Occipital lobe (tissue), 2 donors: ENCODE results near the gene FUZ. TPM values are rescaled to one million over a fixed set of nuclear protein-coding genes. Genes with fewer than 3 reads are reported as not detected.
A peak's percentile ranks its signal among the peaks of the same experiment; 100 is the strongest.

ENCODE experiments used
- DNase-seq: peaks from one replicate; lab custom pipeline; 2025; lab: John Stamatoyannopoulos, UW
- total RNA-seq: library from RNA; depleted of rRNA; stranded (reverse); fragments of >200 nt; gene quantifications from one replicate; pipeline ENCODE4 v1.2.3, GENCODE V29; 2014

FUZ gene
- total RNA-seq, 1 donor from 2014 or later: 21.7 TPM

DNA sequence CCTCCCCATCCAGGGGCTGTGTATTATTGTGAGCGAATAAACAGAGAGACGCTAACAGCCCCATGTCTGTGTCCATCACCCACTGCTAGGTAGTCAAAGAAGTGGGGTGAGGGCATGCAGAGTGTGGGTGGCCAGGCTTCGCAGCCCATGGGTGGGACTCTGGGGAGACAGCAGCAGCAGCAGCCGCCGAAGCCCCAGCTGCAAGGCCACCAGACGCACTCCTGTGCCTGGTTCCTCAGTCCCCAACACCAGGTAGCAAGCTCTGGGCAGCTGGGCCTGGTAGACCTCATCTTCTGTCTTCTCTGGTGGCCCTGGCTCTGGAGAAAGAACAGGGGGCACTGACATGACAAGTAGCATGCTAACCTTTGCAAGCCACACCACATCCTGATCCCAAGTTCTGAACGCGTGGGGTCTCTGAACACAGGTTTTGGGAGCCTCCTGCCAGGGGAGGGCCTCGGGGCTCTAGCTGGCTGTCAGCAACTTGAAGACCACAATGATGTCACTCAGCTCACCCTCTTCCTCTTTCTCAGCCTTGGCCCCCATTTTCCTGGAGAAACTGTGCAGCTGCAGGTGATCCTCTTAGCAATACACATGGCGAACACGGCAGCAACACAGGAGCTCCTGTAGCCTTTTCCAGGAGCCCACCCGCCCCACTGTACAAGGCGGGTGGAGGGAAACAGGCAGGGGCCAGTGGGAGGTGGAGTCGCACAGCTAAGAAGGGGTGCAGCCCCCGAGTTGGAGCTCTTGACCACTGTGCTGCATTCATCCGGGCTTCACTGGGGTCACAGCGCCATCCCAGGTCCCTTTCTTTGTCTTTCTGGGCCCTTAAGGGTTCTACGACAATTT is 5.8 kb downstream of the FUZ start:
- DNase-seq: no peak

DNA sequence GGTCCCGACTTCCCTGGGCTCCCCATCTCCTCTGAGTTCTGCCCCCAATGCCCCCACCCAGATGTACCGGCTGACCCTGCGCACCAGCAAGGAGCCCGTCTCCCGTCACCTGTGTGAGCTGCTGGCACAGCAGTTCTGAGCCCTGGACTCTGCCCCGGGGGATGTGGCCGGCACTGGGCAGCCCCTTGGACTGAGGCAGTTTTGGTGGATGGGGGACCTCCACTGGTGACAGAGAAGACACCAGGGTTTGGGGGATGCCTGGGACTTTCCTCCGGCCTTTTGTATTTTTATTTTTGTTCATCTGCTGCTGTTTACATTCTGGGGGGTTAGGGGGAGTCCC is 6.5 kb downstream of the FUZ start:
- DNase-seq: no peak

DNA sequence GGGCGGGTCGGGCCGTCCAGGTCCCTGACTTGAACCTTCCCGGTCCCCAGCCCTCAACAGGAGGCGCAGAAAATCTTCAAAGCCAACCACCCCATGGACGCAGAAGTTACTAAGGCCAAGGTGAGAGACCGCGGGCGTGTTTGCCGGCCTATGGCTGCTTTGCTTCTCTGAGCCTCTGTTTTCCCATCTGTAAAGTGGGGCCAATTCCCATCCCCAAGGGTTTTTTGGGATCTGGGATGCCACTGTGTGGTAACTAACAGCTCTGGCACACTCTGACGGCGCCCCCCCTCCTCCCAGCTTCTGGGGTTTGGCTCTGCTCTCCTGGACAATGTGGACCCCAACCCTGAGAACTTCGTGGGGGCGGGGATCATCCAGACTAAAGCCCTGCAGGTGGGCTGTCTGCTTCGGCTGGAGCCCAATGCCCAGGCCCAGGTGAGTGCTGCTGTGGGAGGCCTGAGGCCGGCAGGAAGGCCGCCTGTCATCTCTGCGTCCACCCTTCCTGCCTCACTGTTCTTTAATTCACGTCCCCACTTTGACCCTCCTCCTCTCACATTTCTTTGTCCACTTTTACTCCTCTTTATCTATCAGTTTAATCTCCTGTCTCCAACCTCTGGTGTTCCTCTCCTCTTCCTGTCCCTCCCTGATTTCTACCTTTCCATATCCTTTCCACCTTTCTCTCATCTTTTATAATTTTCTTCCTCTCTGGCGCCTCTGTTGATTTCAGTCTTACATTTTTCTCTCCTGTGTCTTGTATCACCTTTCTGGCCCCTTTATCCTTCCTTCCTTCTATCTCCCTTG is 7.1 kb downstream of the FUZ start:
- DNase-seq: no peak

DNA sequence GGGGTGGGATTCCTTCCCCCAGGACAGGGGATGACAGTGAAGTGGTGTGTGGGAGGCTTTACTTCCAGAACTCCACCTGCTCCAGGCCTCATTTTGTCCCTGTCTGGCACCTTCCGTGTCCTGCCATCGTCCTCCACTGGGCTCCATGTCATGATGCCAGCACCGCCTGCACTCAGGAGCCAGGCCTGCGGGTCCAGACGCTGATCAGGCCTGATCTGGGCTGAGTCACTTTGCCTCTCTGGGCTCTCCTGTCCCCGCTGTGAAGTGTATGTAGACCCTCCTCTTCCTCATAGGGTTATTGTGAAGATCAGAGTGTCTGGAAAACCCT is 9.6 kb downstream of the FUZ start:
- no peak for DNase-seq

DNA sequence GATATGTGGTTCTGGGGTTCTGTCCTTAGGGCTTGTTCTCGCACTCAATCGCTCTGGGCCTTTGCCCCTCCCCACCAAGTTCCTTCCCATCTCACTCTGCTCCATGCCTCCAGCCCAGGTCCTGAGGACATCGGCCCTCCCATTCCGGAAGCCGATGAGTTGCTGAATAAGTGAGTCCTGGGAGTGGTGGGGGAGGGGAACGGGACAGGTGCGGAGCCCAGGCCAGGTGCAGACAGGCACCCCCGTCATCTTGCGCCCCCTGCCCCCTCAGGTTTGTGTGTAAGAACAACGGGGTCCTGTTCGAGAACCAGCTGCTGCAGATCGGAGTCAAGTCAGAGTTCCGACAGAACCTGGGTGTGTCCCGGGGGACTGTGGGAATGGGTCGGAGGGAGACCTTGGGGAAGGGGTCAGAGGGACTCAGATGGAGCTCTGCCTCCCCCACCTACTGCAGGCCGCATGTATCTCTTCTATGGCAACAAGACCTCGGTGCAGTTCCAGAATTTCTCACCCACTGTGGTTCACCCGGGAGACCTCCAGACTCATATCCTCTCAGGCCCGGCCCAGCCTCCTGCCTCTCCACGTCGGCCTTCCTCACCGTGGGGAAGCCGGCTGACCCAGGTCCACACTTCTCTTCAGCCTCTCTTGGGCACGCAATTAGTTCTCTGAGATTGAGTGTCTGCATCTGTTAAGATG is 10.1 kb downstream of the FUZ start:
- DNase-seq: no peak

DNA sequence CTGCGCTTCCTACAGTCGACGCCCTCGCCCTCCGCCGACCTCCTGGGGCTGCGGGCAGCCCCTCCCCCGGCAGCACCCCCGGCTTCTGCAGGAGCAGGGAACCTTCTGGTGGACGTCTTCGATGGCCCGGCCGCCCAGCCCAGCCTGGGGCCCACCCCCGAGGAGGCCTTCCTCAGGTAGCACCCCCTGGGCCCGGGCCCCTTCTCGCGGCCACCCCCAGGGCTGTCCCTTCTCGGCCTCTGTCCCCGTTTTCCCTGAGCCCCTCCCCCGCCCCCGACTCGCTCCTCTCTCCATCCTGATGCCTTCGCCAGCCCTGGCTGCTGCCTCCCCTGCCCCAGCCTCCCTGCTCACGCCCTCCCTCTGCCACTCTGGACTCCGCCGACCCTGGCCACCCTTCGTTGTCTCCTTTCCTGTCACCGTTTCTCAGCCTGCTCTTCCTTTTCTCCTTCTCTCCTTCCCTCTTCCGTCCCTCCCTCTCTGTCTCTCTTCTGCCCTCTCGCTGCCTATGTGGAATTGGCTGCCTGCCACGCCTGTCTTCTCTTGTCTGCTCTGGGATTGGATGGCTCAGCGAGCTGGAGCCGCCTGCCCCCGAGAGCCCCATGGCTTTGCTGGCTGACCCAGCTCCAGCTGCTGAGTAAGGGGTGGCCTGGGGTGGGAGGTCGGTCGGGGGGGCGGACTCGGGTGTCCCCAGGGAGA is 11.0 kb downstream of the FUZ start:
- DNase-seq: peak; percentile 82

DNA sequence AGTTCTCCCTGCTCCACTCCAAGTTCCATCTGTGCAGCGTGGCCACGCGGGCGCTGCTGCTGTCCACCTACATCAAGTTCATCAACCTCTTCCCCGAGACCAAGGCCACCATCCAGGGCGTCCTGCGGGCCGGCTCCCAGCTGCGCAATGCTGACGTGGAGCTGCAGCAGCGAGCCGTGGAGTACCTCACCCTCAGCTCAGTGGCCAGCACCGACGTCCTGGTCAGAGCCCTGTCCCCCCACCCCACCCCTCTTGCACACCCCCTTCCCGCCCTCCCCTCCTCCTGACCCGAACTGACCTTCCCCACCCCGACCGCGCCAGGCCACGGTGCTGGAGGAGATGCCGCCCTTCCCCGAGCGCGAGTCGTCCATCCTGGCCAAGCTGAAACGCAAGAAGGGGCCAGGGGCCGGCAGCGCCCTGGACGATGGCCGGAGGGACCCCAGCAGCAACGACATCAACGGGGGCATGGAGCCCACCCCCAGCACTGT is 11.6 kb downstream of the FUZ start:
- DNase-seq: no peak

DNA sequence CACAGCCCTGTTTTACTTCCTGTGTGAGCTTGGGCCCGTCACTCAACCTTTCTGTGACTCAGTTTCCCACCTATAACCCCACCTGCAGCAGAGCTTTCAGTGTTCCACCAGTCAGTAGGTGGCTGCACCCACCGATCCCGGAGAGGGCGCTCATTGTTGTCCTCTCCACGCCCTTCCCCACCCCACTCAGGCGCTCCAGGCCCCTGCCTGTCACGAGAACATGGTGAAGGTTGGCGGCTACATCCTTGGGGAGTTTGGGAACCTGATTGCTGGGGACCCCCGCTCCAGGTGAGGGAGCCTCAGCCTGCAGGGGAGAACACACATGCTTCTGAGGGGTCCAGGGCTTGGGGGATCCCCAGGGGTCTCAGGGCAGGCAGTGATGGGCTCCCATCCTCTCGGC is 12.3 kb downstream of the FUZ start:
- no peak for DNase-seq

DNA sequence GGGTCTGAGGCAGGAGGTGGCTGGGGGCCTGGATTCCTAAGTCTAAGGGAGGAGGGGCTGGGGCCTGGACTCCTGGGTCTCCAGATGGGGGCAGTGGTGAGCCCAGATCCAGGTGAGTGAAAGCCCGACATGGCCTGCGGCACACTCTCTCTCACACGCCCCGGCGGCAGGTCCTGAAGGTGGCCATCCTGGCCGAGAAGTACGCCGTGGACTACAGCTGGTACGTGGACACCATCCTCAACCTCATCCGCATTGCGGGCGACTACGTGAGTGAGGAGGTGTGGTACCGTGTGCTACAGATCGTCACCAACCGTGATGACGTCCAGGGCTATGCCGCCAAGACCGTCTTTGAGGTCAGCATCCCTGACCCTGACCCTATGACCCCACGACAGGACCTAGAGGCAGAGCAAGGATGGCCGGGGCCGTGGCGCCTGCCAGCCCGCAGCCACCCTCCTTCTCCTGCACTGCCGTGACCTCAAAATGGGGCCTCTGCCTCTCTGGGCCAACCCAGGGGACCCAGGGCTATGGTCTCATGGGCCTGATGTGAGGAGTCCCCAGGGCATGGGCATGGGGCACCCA is 13.2 kb downstream of the FUZ start:
- no peak for DNase-seq

DNA sequence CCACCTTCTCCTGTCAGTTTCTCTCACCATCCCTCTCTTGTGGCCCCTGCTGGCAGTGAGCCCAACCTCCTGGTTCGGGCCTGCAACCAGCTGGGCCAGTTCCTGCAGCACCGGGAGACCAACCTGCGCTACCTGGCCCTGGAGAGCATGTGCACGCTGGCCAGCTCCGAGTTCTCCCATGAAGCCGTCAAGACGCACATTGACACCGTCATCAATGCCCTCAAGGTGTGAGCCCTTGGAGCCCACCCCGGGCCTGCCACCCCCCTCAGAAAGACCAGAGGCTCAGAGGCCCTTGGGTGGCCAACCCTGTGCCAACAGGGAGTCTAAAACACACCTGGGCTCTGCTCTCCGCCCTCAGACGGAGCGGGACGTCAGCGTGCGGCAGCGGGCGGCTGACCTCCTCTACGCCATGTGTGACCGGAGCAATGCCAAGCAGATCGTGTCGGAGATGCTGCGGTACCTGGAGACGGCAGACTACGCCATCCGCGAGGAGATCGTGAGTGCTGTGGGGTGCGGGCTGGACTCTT is 13.8 kb downstream of the FUZ start:
- no peak for DNase-seq

DNA sequence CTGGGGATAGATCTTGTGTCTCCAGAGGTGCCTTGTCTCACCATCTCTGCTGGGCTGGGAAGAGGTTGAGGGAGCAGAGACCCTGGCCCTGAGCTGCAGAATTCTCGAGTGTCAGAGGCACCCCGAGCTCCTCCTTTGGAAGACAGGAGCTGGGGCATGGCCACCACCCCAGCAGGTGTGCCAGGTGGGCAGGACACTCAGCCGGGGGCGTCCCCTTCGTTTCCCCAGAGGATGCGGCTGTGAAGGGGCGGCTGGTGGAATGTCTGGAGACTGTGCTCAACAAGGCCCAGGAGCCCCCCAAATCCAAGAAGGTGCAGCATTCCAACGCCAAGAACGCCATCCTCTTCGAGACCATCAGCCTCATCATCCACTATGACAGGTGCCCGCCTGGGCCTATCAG is 14.5 kb downstream of the FUZ start:
- DNase-seq: no peak

DNA sequence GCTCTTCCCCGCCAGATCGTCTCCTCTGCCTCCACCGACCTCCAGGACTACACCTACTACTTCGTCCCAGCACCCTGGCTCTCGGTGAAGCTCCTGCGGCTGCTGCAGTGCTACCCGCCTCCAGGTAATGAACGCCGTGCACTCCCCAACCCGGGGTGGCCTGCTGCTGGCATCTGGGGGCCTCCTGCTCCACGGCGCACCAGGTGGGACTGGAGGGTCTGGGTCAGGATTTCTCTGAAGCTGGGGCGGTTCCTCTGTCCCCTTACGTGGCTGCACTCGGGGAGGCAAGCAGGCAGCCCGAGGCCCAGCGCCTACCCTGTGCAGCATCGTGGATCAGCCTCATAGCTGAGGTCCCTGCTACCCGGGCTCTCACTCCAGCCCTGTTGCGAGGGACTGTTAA is 17.5 kb downstream of the FUZ start:
- DNase-seq: no peak

DNA sequence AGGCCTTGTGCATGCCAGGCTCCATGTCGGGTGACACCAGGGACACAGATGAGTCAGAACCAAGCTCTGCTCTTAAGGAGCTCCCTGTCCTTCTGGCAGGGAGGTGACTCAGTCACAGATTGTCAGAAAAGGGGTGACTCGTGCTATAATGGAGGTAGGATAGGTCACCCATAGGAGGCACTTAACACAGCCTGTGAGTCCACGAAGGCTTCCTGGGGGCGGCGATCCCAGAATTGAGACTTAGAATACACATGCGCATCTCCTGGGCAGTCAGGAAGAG is 19.6 kb downstream of the FUZ start:
- DNase-seq: no peak

DNA sequence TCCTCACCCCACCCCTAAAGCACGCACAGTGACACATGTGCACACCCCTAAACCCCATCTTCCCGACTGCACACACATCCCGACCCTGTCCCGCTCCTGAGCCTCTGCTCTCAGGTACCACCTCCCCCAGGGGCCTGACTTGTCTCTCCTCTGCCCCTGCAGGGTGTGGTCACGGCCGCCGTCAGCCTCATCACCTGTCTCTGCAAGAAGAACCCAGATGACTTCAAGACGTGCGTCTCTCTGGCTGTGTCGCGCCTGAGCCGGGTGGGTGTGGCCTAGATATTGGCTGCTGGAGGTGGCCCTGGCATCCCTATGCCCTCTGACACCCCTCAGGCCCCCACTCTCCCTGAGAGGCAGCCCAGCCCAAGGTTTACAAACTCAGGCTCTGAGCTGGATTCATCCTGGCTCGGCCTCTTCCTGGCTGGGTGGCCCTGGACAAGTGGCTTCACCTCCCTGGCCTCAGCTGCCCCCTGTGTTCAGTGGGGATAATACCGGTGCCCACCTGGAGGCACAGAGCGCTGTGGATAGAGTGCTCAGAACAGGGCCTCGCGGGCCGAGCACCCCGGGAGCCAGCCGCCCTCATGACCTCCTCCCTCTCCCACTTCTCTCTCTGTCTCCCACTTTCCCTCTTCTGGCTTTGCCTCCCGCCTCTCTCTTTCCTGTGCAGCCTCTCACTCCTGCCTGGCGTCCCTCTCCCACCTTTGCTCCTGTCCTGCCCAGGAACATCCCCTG is 20.1 kb downstream of the FUZ start:
- DNase-seq: no peak

DNA sequence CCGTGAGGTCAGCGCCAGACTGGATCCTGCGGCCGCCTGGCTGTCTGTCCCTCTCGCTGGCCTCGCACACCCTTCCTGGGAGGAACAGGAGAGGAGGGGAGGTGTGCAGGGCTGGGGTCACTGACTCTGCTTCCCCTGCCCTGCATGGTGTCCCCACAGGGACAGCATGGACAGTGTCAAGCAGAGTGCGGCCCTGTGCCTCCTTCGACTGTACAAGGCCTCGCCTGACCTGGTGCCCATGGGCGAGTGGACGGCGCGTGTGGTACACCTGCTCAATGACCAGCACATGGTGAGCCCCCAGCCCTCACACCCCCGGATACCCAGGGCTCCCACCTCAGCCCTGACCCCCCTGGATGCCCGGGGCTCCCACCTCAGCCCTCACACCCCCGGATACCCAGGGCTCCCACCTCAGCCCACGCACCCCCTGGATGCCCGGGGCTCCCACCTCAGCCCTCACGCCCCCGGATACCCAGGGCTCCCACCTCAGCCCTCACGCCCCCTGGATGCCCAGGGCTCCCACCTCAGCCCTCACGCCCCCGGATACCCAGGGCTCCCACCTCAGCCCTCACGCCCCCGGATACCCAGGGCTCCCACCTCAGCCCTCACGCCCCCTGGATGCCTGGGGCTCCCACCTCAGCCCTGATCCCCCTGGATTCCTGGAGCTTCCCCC is 21.2 kb downstream of the FUZ start:
- no peak for DNase-seq

DNA sequence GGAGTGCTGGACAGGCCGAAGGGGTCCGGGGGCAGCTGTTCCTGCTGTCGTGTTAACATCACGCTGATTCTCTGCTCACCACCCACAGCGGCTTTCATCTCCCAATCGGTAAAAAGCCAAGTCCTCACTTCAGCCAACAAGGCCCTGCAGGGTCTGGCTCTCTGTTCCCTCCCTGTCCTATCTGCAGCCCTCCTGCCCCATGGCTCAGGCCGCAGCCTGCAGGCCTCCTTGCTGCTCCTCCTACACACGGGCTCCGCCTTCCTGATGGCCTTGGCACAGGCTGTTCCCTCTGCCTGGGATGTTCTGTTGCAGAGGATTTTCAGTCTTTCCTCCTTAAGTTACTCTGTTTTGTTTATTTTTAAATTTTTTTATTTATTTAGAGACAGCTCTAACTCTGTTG is 22.2 kb downstream of the FUZ start:
- peak; percentile 21 for DNase-seq

DNA sequence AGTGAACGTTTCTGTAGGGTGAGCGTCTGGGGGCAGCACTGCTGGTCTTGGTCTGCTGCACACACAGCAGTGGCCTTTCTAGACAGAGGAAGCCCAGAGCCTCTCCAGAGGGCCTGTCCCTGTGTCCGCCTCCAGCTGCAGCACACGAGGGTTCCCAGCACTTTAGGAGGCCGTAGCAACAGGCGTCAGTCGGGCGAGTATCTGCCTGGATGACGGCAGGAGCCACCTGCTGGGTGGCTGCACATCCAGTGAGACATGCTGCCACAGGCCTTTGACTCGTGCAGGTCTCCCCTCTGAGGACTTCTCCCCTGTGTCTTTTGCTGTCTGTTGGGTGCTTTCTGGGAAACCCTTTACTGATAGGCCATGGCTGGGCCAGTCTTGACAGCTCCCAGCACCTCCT is 24.2 kb downstream of the FUZ start:
- no peak for DNase-seq

DNA sequence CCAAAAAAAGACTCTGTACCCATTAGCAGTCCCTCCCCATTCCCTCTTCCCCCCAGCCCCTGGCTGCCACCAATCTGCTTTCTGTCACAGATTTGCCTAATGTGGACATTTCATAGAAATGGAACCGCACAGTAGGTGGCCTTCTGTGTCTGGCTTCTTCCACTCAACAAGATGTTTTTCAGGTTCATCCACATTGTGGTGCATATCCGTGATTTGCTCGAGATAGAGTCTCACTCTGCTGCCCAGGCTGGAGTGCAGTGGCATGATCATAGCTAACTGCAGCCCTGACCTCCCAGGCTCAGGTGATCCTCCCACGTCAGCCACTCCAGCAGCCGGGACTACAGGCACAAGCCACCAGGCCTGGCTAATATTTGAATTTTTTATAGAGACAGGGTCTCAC is 25.3 kb downstream of the FUZ start:
- DNase-seq: no peak

DNA sequence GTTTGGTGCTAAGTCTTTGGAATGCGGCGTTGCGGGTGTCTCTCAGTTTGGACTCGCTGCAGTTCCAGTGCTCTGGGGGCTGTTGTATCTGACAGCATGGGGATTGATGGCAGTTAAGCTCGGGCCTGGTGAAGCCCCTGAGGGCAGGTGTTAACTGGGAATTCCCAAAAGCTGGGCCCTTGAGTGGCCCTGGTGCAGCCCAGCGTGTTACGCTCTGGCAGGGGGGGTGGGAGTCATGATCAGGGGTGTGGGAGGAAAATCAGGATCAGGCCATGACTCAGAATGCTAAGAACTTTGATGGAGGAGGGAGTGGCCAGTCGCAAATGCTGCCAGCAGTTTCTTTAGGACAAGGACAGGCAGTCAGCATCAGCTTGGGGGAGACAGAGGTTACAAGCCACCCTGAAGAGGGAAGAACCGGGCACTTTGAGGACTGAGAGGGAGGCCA is 26.7 kb downstream of the FUZ start:
- DNase-seq: no peak

DNA sequence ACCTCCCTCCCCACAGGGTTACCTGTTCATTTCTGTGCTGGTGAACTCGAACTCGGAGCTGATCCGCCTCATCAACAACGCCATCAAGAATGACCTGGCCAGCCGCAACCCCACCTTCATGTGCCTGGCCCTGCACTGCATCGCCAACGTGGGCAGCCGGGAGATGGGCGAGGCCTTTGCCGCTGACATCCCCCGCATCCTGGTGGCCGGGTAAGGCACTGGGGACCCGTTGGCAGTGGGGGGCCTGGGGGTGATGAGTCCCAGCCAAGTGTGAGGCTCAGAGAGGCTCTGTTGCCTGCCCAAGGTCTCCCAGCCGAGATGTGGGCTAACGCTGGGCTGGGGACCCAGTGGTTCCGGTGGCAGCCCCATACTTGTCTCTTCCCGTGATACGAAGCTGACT is 30.6 kb downstream of the FUZ start:
- DNase-seq: no peak
